Gastroesophageal sphincter (tissue), 4 donors: Measurements from ENCODE around the gene DYNC1LI1. TPM values are rescaled to one million over a fixed set of nuclear protein-coding genes. Genes with fewer than 3 reads are reported as not detected.

Experiments
- ATAC-seq: fragments of 150-250 bp; one replicate; pipeline ENCODE4 v1.9.1; 2016; ENCODE audit warnings: mild to moderate bottlenecking, moderate library complexity
- H3K27ac ChIP-seq, 4 donors: fragments of 200-600 bp; sonication (generic) in 3 of 4; 1 replicate in 3 of 4; 2 replicates in 1 of 4; pipeline ENCODE4 v1.5.1; 2016 to 2019
- H3K27me3 ChIP-seq: fragments of 200-600 bp; sonication (generic); one replicate; pipeline ENCODE4 v1.5.1; 2019
- H3K36me3 ChIP-seq, 2 donors: fragments of 200-600 bp; sonication (generic); one replicate each; pipeline ENCODE4 v1.5.1; 2019; ENCODE audit warnings: control low read depth in 1 of 2
- H3K4me1 ChIP-seq, 3 donors: fragments of 200-600 bp; sonication (generic); 1 replicate in 2 of 3; 2 replicates in 1 of 3; pipeline ENCODE4 v1.5.1; 2016 to 2019; ENCODE audit warnings: control low read depth in 2 of 3
- H3K4me3 ChIP-seq, 2 donors: fragments of 200-600 bp; sonication (generic); one replicate each; pipeline ENCODE4 v1.5.1; 2019; ENCODE audit warnings: mild to moderate bottlenecking in 1 of 2, moderate library complexity in 1 of 2
- H3K9me3 ChIP-seq, 3 donors: fragments of 200-600 bp; sonication (generic); one replicate each; pipeline ENCODE4 v1.5.1; 2017 to 2019; ENCODE audit warnings: control low read depth in 2 of 3
- EP300 ChIP-seq: sonication (generic); formaldehyde crosslinking; IDR thresholded peaks from one replicate; pipeline ENCODE4 v1.6.1; 2017; ENCODE audit warnings: antibody characterized with exemption, mild to moderate bottlenecking
- POLR2A ChIP-seq, 2 donors: fragments of 450-650 bp; IDR thresholded peaks; one replicate each; pipeline ENCODE4 v1.6.1; 2017; ENCODE audit warnings: antibody characterized with exemption in 2 of 2, mild to moderate bottlenecking in 2 of 2, moderate library complexity in 1 of 2
- POLR2AphosphoS5 ChIP-seq: sonication (generic); formaldehyde crosslinking; IDR thresholded peaks from one replicate; pipeline ENCODE4 v1.6.1; 2017; ENCODE audit warnings: antibody characterized with exemption
- WGBS, 2 donors: methylation state at CpG; one replicate each; pipeline ENCODE4 v1.1.5; 2018; ENCODE audit warnings: low coverage in 1 of 2; 5-methylcytosine and 5-hydroxymethylcytosine counted together
- total RNA-seq, 4 donors: library from RNA; depleted of rRNA; stranded (reverse); fragments of >200 nt; gene quantifications; one replicate each; pipeline ENCODE4 v1.1.0, GENCODE V29; 2016
- TF ChIP-seq, protein P1 (sequence below), 4 experiments: fragments of 200-600 bp in 2 of 4; fragments of 450-650 bp in 2 of 4; sonication (generic) in 1 of 4; IDR thresholded peaks; one replicate each; pipeline ENCODE4 v1.5.1; 2017 to 2019; ENCODE audit warnings: antibody characterized with exemption in 4 of 4, mild to moderate bottlenecking in 2 of 4, moderate library complexity in 2 of 4

Gene DYNC1LI1
- total RNA-seq, 4 donors from 2014 or later = 29.1 to 75.6 (median 36.3) TPM

GRCh38 chr3:32603064-32603463 lies 32.4 kb upstream of the DYNC1LI1 start:
- Histone ChIP-seq H3K27ac (no peak overlapping the region), H3K9me3 (no peaks in the 10 kb centered on the region), H3K4me3 (no peak overlapping the region), H3K4me1 (no peaks in the 10 kb centered on the region), H3K27me3 (no peaks in the 10 kb centered on the region), H3K36me3 (no peaks in the 10 kb centered on the region)
- WGBS, 2 donors = 40 to 56% methylated on average over 3 of the region's 4 CpGs
- TF ChIP-seq, protein P1, sequence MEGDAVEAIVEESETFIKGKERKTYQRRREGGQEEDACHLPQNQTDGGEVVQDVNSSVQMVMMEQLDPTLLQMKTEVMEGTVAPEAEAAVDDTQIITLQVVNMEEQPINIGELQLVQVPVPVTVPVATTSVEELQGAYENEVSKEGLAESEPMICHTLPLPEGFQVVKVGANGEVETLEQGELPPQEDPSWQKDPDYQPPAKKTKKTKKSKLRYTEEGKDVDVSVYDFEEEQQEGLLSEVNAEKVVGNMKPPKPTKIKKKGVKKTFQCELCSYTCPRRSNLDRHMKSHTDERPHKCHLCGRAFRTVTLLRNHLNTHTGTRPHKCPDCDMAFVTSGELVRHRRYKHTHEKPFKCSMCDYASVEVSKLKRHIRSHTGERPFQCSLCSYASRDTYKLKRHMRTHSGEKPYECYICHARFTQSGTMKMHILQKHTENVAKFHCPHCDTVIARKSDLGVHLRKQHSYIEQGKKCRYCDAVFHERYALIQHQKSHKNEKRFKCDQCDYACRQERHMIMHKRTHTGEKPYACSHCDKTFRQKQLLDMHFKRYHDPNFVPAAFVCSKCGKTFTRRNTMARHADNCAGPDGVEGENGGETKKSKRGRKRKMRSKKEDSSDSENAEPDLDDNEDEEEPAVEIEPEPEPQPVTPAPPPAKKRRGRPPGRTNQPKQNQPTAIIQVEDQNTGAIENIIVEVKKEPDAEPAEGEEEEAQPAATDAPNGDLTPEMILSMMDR (IDR thresholded peaks at IDR 0.05) = no peak
- TF ChIP-seq POLR2AphosphoS5 = no peak
- no peak for TF ChIP-seq POLR2A (IDR thresholded peaks at IDR 0.05)
- TF ChIP-seq EP300 = no peak
- no peak for ATAC-seq

DNA sequence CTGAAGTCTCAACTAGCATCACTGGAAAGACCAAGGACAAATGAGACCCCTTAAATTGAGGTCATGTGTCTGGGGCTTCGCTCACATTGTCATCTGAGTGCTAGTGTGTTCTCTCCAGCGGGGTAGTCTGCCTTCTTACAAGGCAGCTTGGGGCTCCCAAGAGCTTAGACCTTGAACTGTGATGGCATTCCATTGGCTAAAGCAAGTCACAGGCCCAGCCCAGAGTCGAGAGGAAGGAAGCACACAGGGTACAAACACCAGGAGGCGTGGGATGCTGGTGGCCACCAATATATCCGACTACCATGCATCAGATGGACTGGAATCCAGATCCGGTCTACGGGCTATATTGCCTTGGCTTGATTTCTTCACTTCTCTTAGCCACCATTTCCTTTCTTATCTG lies 31.5 kb upstream of the DYNC1LI1 start:
- ATAC-seq = no peak
- Histone ChIP-seq H3K4me1 (no peaks in the 10 kb centered on the region), H3K4me3 (no peak overlapping the region), H3K9me3 (no peaks in the 10 kb centered on the region), H3K36me3 (no peaks in the 10 kb centered on the region), H3K27me3 (no peaks in the 10 kb centered on the region), H3K27ac (no peak overlapping the region)
- 90 to 96% methylated on average over 4 to 7 of the region's 7 CpGs for WGBS, 2 donors
- TF ChIP-seq EP300 = no peak
- TF ChIP-seq, protein P1 (IDR thresholded peaks at IDR 0.05) = no peak
- no peak for TF ChIP-seq POLR2AphosphoS5
- TF ChIP-seq POLR2A (IDR thresholded peaks at IDR 0.05) = no peak

DNA sequence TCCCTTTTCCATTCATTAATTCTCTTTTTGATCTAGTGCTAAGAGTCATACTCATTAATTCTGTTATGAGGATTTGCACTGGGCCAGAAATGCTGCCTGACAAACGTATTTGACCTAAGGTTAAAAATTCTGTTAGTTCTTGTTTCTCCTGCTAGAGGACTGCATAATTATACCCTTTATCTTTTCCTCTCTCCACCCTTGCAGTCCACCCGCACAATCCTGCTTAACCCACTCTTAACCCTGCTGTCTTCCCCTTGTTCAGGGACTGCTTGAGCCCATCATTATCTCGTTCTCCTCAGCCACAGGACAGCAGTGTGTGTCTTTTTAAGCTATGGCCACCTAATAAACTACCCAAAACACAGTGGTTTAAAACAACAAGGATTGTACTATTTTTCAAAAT lies 31.1 kb upstream of the DYNC1LI1 start:
- no peaks in the 10 kb centered on the region for H3K4me1 ChIP-seq
- WGBS, 2 donors = 46 to 68% methylated on average over 1 to 3 of the region's 3 CpGs
- no peak for ATAC-seq

DNA sequence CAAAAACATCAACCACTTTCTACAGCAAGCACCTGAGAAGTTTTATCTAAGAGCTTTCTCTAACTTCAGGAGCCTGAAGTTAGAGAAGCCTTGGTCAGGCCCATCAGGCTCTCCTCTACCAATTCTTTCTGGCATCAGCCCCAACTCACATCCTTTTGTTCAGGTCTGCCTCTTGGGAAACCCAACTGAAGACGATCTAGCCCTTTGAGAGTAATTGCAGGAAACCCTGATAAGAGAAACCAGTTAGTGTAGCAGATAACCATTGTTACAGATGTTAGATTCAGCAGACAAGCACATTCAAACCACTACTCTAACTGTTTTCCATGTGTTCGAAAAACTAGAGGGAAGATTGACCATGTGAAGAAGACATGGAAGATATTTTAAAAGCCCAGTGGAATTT lies 27.0 kb upstream of the DYNC1LI1 start:
- no peak overlapping the region for H3K27ac ChIP-seq
- TF ChIP-seq POLR2A (IDR thresholded peaks at IDR 0.05) = no peak
- no peak for TF ChIP-seq EP300
- TF ChIP-seq POLR2AphosphoS5 = no peak
- TF ChIP-seq, protein P1 (IDR thresholded peaks at IDR 0.05) = no peak
- no peak overlapping the region for H3K4me3 ChIP-seq
- WGBS, 2 donors = 51 to 75% methylated on average over 2 of the region's 2 CpGs
- no peaks in the 10 kb centered on the region for H3K27me3 ChIP-seq
- no peaks in the 10 kb centered on the region for H3K4me1 ChIP-seq
- H3K36me3 ChIP-seq = no peaks in the 10 kb centered on the region
- H3K9me3 ChIP-seq = no peaks in the 10 kb centered on the region
- ATAC-seq = no peak

More for the DNA sequence above, 31.1 kb upstream of the DYNC1LI1 start:
- no peak for TF ChIP-seq EP300
- no peak for TF ChIP-seq POLR2A (IDR thresholded peaks at IDR 0.05)
- H3K9me3 ChIP-seq = no peaks in the 10 kb centered on the region
- no peak overlapping the region for H3K4me3 ChIP-seq
- H3K27me3 ChIP-seq = no peaks in the 10 kb centered on the region
- H3K36me3 ChIP-seq = no peaks in the 10 kb centered on the region
- no peak overlapping the region for H3K27ac ChIP-seq

- Histone ChIP-seq H3K27ac (no peak overlapping the region), H3K4me3 (no peak overlapping the region), H3K27me3 (no peaks in the 10 kb centered on the region), H3K36me3 (no peaks in the 10 kb centered on the region), H3K4me1 (no peaks in the 10 kb centered on the region), H3K9me3 (no peaks in the 10 kb centered on the region)
- ATAC-seq = peak; percentile 48
- TF ChIP-seq EP300 (no peak), POLR2AphosphoS5 (no peak), POLR2A (IDR thresholded peaks at IDR 0.05) (no peak)
- TF ChIP-seq, protein P1 (IDR thresholded peaks at IDR 0.05) = no peak
- WGBS, 2 donors = 36 to 61% methylated on average over 3 to 7 of the region's 8 CpGs
Measured at GRCh38 chr3:32596909-32597369, 26.3 kb upstream of the DYNC1LI1 start.
